Urothelium cell line (cell line): ENCODE results near the gene C6orf15.

Experiments
- DNase-seq: peaks from one replicate; pipeline ENCODE4 v3.0.0; 2011; ENCODE audit warnings: low spot score, mixed read lengths
- FAIRE-seq: peaks from 2 replicates; lab custom pipeline; 2011; peaks lifted over from hg19 to GRCh38; lab: Jason Lieb, UNC

C6orf15 gene

DNA sequence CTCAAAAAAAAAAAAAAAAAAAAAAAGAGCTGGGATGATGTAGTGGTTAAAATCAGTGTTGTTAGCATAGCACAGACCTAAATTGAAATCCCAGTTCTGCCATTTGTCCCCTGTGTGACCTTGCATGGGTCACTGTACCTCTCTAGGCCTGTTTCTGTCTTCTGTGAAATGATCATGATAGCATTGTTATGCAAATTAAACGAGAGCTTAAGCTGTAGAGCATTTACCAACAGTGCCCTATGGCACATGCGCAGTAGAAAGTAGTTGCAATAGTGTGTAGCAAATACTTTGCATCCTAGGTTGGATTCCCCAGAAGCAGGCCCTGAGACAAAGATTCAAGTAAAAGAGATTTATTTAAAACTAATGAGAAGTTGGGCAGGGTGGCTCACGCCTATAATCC is 19.2 kb upstream of the C6orf15 start:
- FAIRE-seq: no peak

DNA sequence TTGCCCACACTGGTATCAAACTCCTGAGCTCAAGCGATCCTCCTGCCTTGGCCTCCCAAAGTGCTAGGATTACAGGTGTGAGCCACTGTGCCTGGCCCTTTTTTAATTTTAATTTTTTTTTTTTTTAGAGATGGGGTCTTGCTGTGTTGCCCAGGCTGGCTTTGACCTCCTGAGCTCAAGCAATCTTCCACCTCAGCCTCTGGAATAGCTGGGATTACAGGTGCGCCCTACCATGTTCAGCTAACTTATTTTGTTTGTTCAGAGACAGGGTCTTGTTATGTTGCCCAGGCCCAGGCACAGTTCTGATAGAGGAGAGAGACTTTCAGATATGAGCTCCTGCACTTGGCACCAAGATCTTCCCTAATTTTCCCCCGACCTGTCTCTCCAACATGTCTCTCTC is 18.4 kb upstream of the C6orf15 start:
- DNase-seq: no peak
- FAIRE-seq: no peak

More for the DNA sequence above, 19.2 kb upstream of the C6orf15 start:
- no peak for DNase-seq

DNA sequence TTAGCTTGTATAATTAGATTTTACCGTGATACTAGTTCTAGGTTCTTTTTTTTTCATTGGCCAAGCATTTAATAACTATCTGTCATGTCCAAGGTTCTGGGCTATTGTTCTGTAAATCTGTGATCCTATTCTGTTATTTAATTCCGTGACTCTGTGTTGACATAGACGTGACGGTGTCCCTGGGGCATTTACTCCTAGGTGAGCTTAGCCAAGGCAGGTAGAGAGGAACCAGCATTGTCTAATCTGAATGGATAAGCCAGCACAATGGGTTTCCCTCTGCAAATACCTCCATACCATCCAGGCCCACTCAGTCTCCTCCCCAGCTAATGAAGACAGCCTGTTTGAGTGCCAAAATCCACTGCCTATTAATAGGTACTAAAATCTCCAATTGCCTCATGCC is 16.8 kb upstream of the C6orf15 start:
- DNase-seq: no peak
- FAIRE-seq: no peak

DNA sequence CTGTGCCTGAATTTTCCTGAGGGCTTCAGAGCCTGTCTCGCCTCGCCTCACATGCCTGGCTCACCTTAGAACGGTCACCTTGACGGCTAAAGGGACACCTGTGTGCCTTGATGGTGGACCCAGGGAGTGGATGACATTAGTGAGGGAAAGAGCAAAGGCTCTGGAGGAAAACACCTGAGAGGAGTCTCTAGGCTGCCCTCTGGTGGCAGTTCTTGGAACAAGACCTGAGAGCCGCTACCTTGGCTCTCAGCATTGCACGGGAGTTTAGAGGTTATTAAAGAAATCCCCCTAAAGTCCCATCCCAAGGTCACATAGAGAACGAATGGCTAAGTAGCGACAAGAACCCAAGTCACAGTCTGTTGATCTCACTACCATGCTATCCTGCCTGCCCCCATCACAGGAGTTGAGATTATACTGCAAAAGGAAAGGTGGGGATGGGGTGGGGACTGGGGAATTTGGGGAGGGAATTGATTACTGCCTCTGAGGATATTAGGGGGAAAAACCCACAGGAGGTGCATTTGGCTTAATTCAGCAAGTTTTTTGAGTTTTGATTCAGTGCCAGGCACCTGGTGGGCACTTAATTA is 15.8 kb upstream of the C6orf15 start:
- FAIRE-seq (no peak), DNase-seq (peak; percentile 66)

DNA sequence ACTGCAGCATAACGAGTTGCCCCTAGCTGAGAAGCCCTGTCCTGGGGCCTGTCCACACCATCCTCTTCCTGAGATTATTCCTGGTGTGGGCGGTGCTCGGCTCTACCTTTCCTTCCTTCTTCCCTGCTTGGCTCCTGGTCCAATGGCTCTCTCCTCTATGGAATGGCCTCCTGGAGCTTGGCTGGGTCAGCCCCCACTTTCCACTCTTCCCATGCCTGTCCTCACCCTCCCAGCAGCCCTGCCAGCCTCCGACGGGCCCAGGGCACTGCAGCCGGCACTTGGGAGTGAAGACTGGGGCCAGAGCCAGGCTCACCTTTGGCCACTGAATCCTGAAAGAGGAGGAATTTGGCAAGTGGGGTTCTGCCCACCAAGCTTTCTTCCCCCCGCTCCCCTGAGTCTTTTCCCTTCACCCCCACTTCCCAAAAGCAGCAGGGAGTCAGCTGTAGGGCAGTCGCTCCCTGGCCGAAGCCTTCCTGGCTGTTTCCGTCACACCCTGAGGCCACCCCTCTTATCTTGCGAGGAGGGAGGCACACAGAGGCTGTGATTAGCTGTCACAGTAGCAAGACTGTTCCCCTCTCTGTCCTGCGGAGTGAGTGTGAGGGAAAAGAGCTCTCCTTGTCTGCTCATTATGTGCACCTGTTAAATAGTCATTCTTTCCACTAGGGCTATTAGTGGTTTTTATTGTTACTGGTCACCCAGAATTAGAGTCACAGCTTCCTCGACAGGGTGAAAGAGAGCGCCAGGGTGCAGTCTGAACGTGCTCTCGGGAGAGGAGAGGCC is 14.2 kb upstream of the C6orf15 start:
- no peak for FAIRE-seq
- DNase-seq: no peak

DNA sequence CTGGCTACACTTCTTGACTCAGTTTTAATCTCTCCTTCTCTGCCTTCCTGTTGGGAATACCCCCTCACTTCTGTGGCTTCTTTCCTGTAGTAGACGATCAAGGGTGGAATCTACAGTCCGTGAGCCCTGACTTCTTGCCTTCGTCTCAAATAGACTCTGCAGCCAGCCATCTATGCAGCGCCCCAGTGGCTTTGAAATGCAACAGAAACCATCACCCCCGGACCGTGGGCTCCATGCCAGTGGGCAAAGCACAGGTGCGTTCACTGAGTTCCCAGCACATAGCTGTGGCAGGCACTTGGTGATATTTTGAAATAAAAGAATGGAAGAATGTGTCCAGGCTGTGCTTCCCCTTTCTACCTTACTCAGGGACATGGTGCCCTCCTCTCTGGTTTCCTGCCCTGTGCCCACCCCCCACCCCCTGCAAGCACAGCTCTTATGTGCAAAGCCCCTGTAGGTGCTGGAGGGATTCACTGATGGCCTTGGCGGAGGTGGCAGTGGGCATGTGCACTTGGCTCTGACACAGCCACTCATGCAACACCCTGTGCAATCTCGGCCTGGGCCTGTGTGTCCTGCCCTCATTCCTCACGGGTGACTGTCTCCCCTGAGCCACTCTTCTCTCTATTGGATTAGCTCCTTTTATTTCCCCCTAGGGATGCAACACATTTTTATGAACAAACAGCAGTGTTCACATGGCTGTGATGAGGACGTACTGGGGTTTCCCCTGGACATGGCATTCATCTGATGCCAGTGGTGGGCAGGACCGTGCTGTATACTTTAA is 13.4 kb upstream of the C6orf15 start:
- DNase-seq: no peak
- no peak for FAIRE-seq

DNA sequence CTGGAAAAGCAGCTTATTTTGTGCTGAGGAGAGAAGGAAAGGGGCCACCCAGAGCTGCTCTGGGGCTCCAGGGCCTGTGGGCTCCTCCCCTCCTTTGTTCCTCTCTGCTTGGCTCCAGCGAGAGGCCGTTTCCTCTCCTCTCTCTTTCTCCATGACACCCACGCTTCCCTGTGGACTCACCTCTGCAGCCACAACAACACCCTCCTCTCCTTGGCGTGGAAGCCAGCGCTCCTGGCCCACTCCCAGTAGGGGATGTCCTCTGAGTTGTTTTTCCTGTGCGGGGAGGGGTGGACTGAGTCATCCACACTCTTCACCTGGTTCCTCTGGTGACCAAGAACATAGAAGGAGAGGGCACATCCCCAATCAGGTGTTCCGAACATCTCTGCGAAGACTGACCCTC is 12.8 kb upstream of the C6orf15 start:
- DNase-seq: peak; percentile 64
- FAIRE-seq: no peak

DNA sequence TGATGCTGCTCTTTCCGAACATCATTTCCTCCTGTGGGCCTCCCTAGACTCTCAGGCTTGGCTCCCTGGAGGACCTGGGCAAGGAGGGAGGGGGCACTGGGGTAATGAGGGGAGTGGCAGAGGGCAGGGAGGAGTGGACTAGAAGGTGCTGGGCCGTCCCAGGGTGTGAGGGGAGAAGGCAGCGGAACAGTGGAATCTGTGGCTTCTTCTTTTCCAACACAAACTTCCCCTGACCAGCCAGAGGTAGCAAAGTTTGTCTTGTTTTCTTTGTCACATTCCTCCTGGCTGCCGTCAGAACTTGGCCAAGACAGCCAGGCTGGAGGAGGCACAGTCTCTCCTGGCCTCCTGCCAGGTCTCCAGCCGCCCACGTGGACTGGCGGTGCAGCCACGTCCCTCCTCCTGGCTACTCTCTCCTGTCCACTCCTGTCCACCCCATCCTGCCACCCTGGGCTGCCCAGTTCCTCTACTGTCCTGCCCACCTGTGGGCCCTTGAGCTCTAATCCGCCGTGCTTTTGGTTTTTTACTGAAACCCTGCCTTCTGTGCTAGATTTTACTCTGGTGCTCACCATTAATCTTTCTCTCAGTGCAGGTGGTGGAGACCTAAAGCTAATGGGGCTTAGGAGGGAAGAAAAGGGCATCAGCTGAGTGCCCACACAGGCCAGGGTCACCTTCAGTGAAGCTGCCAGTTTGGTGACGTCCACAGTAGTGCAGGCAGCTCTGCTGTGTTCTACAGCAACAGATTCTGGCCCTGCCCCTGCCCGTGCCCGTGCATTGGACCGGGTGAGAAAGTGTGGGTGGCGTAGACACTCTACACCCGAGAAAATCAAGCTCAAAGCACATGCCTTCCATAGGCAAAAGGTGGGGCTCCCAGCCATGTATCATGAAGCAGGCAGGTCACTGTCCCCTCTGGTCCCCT is 10.7 kb upstream of the C6orf15 start:
- FAIRE-seq (peak; percentile 84), DNase-seq (peak; percentile 85)

DNA sequence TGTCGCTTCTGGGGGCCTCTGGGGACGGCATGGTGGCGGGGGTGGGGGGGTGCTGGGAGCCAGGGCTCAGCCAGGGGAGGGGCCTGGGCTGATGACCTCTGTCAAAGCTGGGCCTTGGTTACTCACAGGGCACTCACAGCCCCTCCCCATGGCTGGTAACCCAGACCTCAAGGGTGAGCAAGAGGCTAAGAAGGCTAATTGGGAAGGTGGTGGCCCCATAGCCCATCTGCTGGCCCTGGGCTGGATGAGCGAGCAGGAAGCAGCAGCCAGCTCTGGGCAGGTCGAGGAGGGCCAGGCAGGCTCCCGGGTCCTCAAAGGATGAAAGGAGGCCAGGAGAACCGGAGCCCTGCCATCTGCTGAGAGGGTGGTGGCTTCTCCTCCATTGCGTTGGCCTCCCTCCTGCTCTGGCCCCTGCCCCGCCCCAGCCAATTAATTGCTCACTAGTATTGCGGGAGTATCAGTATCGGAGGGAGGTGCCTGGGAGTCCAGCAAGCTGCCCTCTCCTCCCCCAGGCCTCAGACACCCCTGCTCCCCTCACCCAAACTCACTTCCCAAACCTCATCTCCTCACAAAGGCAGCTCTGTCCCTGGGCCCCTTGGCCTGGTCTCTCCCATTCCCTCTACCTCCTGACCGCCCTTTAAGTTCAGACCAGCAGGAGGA is 8.9 kb upstream of the C6orf15 start:
- FAIRE-seq (no peak), DNase-seq (no peak)

DNA sequence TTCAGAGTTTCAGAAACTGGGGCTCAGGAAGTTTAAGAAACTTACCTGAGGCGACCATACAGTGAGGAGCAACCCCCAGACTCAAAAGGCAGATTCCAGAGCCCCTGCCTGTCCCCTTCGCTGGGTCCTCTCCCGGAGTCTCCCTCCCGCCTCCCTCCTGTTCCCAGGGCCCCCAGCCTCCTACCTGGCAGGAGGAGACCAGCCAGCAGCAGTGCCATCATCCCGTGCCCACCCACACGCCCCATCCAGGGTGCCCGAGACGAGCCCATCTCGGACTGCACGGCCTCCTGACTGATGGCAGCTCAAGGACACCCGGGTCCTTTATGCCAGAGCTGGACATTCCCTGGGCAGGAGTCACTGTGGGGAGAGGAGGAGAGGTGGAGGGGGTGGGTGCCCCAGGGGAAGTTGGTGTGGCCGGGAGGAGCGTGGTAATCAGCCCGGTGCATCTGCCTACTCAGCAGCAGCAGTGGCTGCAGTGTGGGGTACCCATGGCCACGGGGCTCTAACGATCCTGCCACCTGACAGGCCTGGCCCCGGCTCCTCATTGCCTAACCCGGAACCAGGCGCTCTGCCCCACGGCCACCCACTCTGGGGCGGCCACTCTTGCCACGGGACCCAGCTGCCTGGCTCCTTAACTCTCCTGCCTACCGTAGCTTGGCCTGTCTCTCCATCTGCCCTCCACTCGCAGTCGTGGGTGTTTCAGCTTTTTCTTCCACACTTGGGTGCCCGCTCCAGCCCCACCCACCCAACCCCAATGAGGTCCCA is 8.0 kb upstream of the C6orf15 start, which contains the start of gene CDSN:
TSS of gene CDSN (minus strand) at position 296 of the 765 bp plus-strand sequence. CDS start at position 269, 27 bp downstream.
- DNase-seq (no peak), FAIRE-seq (no peak)

DNA sequence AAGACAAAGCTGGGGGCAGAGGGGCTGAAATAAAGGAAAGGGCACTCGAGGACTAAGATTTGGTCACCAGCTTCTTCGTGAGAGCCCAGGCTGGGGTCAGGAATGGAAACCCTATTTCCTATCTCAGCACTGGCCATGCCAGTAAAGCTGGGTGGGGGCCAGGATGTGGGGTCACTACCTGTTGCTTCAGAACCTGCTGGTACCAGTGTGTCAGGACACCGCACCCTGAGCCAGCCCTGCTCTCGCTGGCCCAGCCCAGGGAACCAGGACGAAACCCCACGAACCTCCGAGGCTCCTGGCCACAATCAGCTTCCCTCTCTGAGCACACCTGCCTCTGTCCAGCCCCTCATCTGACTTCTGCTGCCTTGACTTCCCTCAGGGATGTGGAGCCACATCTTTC is 5.8 kb upstream of the C6orf15 start:
- FAIRE-seq (no peak), DNase-seq (no peak)

DNA sequence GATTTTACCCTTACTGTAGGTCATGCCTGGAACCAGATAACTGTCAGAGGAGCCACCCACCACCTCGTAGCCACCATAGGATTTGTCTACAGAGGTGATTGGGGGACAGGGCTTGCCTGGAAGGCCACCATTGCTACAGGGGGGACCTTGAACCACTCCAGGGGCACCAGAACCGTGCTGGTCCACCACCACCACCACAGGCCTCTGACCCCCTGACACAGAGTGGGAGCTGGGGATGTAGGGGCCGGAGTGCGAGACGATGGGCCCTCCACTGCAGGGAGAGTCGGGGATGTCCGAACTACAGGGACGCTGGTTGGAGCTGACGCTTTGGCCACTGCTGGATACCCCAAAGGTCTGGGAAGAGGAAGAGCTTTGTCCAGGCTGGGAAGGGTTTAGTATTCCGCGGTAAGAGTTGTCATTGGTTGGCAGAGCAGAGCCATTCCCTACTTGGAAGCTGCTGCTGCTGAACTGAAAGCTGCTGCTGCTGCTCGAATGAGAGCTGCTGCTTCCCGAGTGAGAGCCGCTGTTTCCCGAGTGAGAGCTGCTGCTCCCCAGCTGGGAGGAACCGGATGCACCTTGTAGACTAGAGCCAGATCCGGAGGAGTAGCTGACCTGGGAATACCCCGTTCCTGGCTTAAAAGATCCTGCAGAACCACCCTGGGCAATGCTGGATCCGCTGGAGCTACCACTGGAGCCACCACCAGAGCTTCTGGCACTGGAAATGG is 4.4 kb upstream of the C6orf15 start:
- no peak for DNase-seq
- FAIRE-seq: no peak

DNA sequence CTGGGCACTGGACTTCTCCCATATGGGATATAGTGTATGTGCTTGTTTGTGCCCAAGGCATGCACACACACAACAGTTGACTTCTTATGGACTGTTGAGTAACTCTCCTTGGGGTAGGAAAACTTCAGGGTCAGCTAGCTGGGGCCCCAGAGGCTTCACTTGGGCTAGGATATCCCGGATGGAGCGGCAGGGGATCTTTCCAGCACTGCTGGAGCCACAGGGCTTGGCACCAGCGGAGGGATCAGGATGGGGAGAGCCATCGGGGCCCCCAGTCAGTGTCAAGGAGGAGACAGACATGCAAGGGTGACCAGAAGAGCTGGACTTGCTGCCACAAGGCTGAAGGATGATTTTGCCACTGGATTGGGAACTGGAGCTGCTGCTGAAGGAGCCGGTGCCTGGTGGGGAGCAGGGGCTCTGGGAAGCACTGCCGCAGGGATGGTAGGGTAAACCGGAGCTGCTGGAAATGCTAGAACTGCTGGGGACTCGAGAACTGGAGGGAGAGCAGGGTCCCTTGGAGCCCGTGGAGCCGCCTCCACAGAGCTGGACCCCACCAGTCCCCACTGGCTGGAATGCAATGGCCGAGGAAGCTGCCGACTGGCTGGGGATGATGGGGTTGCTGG is 3.7 kb upstream of the C6orf15 start:
- no peak for FAIRE-seq
- DNase-seq: no peak

DNA sequence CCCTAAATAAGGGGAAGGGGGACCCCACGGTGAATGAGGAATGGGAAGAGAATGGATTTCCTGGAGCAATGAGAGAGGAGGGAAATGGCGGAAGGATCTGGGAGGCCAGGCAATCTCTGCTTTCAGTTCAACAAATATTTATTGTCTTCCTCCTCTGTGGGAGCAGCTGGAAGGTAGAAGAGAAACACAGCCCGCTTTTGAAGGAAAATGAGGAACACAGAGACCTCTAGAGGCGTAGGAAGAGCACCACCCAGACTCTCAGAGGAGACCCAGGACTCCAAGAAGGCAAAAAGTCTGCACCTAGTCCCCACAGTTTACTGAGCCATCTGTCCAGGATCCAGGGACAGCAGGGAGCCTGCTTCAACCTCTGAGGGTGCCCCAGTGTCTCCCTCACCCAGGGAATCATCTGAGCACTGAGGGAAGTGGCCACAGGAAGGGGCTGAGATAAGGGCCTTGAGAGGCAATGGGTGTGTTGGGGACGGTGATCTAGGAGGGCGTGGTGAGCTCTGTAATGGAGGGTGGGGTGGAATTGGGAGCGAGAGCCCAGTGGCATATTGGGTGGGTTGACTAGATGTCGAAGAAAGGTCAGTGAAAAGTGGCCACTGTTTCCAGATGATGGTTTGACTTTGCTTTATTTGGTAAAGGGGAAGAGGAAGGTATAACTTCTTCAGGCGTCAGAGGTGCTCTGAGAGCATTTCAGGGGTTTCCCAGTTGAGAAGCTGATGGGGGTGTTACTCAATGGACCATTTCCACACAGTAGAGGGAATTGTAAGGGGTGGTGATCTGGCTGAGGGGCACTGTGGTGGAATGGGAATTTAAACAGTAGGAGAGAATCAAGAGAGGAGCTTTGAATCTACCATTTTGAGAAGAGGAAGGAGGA is 2.8 kb upstream of the C6orf15 start:
- FAIRE-seq (peak; percentile 66), DNase-seq (peak; percentile 67)

DNA sequence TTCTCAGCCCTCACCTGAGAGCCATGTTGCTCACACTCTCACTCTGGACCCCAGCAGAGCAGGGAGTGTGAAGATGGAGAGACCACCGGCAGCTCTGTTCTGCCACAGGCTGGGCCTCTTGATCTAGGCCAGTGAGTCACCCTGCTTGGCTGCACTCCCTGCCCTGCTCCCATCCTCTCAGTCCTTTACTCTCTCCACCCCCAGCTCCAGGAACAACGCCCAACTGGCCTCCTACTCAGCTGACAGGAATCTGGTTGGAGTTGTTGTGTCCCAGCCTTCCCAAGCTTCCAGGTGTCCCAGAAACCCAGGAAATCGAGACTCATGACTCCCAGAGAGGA is 2.1 kb upstream of the C6orf15 start, which contains the start of gene PSORS1C1:
TSS of gene PSORS1C1 (plus strand) at position 260 of the 338 bp plus-strand sequence. CDS start 14,833 bp downstream, outside the sequence.
- FAIRE-seq (peak; percentile 97), DNase-seq (peak; percentile 88)

DNA sequence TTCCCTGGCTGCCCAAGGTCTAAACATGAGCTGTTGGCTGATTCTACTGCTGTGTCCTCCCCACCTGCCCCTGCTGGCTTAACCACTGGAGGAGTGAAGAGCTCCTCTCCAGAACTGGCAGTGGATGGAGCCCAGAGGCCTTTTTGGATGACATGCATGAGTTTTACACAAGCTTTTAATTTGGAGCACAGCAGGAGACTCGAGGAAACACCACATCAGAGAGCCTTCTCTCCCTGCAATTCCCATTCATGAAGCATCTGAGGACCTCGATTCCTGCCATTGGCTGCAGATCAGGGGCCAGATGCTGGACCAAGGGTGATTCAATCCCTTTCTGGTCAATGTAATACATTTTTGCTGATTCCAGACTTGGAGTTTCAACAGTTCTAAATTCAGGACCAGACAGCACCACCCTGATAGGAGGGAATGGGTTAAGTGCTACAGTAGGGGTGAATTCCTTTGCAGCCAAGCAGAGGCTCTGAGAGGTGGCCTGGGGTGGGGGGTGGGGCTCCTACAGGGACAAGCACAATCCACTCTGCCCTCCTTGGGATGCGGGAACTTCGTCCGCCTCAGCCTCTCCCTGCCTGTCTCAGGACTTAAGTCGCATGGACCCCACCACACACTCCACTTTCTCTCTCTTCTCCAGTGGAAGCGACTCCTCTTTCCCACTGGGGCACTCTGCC is 1.6 kb upstream of the C6orf15 start:
- FAIRE-seq: no peak

DNA sequence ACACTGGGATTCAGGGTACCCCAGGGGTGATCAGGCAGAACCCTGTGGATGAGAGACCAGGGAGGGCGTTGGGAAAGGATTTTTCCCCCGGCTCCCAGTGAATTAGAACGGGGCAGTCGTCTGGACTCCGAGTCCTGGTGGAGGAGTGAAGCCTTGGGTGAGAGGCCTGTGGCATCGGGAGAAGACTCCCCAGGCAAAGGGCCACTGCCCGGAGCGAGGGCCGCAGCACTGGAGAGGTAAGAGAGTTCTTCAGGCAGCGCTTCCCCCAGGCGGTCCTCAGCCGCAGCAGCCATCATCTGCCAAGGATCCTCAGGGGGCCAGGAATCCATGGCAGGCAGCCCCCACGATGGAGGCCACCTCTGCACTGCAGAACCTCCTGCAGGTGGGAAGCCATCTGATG is 663 bp downstream of the C6orf15 start:
- DNase-seq (no peak), FAIRE-seq (no peak)

More for the DNA sequence above, 1.6 kb upstream of the C6orf15 start:
- peak; percentile 60 for DNase-seq
